Psoas muscle (tissue), 8 donors: ENCODE data around the gene SMIM41. TPM values are rescaled to one million over a fixed set of nuclear protein-coding genes. Genes with fewer than 3 reads are reported as not detected.

ENCODE experiments used
- ATAC-seq, 4 donors: fragments of 200-7000 bp; cut with Tn5 transposase; one replicate each; pipeline ENCODE4 v1.9.1; 2020; ENCODE audit warnings: moderate library complexity in 3 of 4, mild to moderate bottlenecking in 2 of 4
- DNase-seq, 2 donors: peaks; one replicate each; pipeline ENCODE4 v3.0.0-alpha.2; 2020
- H3K27ac ChIP-seq: fragments of 200-600 bp; one replicate; pipeline ENCODE4 v1.8.0; 2022
- H3K27me3 ChIP-seq, 3 donors: fragments of 200-600 bp in 1 of 3; one replicate each; pipeline versions ENCODE4 v1.6.1 to v1.8.0; 2013 to 2022; ENCODE audit warnings: low read length in 2 of 3, mild to moderate bottlenecking in 2 of 3, moderate library complexity in 1 of 3; ENCODE audit not compliant: insufficient read depth in 3 of 3
- H3K36me3 ChIP-seq, 2 donors: fragments of 200-600 bp in 1 of 2; one replicate each; pipeline versions ENCODE4 v1.6.1 to v1.8.0; 2013 to 2022; ENCODE audit warnings: low read depth in 1 of 2, mild to moderate bottlenecking in 1 of 2, moderate library complexity in 1 of 2; ENCODE audit not compliant: insufficient read depth in 1 of 2
- H3K4me1 ChIP-seq: fragments of 200-600 bp; one replicate; pipeline ENCODE4 v1.8.0; 2022
- H3K4me3 ChIP-seq: fragments of 200-600 bp; one replicate; pipeline ENCODE4 v1.8.0; 2022; ENCODE audit warnings: mild to moderate bottlenecking
- H3K9me3 ChIP-seq: fragments of 200-600 bp; one replicate; pipeline ENCODE4 v1.8.0; 2022
- CTCF ChIP-seq: fragments of 200-600 bp; IDR thresholded peaks from one replicate; pipeline ENCODE4 v1.8.0; 2022; ENCODE audit warnings: antibody characterized with exemption
- WGBS, 3 donors: extraction: QIAGEN DNeasy Blood & Tissue Kit; methylation state at CpG; one replicate each; pipeline versions ENCODE4 v1.1.6 to v1.1.7; 2013; 5-methylcytosine and 5-hydroxymethylcytosine counted together
- intact Hi-C, 2 donors: fragments of 100-400 bp; cut with DNase I; formaldehyde crosslinking; loops; one replicate each; pipeline versions ENCODE4 v1.11.0 to v1.14.2; 2022
- polyA plus RNA-seq, 3 donors: library from polyadenylated mRNA; stranded (reverse); fragments of 200-250 nt; gene quantifications; one replicate each; pipeline ENCODE4 v1.2.3, GENCODE V29; 2013
- total RNA-seq, 4 donors: library from RNA; stranded (reverse); fragmentation: NEBNext Ultra II Directional in 2 of 4; extraction: Animal tissue kit (Norgen Biotek cat#: 25700) in 2 of 4; gene quantifications; one replicate each; pipeline versions ENCODE4 v1.2.1 to v1.2.4, GENCODE V29; 2021 to 2023
- donor health status: healthy with polysubstance abuse.
- donor health status: DM: no; HTN: no; CAD: no; lungs with moderate emphysema.
- donor health status: Bipolar disorder and iron deficiency.
- donor health status: healthy.
- donor health status: DM: yes; HTN: yes; CAD: no.
- donor health status: DM: no; HTN: no; CAD: no.
- donor health status: DM: no; HTN: no; CAD: no.
- donor health status: DM: yes; HTN: yes; CAD: no.

SMIM41 gene
- total and polyA plus RNA-seq, 7 donors: 0.16 to 0.32 (median 0.20) TPM; not detected in 4

GRCh38 chr12:52082026-52082668 is 2.6 kb downstream of the SMIM41 start:
- 11 to 14% (median 11%) methylated on average over 13 of the region's 13 CpGs for WGBS, 3 donors
- ATAC-seq (peak; percentile 24 to 39 (median 28)), DNase-seq (peak; percentile 57 to 70)
- no peak for TF ChIP-seq CTCF
- H3K36me3 ChIP-seq: peaks cover 3 to 20% of the 10 kb centered on the region in 2 donors
- no peaks in the 10 kb centered on the region for H3K9me3 ChIP-seq
- H3K4me3 ChIP-seq: no peak overlapping the region
- H3K4me1 ChIP-seq: peaks cover 40% of the 10 kb centered on the region
- intact Hi-C loops: loop anchor here in 1 of 2 donors (2.0 to 5.0 kb wide), 2 partner anchors 57 to 80 kb away; no protein-coding TSS in a partner anchor
- H3K27me3 ChIP-seq: no peaks in the 10 kb centered on the region
- H3K27ac ChIP-seq: peak overlapping the region; percentile 26

- DNase-seq (no peak), ATAC-seq (no peak)
- TF ChIP-seq CTCF: no peak
- no peaks in the 10 kb centered on the region for H3K27me3 ChIP-seq
- peak overlapping the region; percentile 26 for H3K27ac ChIP-seq
- H3K9me3 ChIP-seq: no peaks in the 10 kb centered on the region
- H3K4me1 ChIP-seq: peaks cover 45% of the 10 kb centered on the region
- WGBS, 3 donors: 28 to 38% (median 31%) methylated on average over 3 to 4 of the region's 4 CpGs
- intact Hi-C loops: loop anchor here in 1 of 2 donors (2.0 to 5.0 kb wide), 2 partner anchors 58 to 80 kb away; no protein-coding TSS in a partner anchor
- no peak overlapping the region for H3K4me3 ChIP-seq
- peaks cover 3 to 15% of the 10 kb centered on the region in 2 donors for H3K36me3 ChIP-seq
Observed at GRCh38 chr12:52082669-52082987, 3.1 kb downstream of the SMIM41 start.

DNA sequence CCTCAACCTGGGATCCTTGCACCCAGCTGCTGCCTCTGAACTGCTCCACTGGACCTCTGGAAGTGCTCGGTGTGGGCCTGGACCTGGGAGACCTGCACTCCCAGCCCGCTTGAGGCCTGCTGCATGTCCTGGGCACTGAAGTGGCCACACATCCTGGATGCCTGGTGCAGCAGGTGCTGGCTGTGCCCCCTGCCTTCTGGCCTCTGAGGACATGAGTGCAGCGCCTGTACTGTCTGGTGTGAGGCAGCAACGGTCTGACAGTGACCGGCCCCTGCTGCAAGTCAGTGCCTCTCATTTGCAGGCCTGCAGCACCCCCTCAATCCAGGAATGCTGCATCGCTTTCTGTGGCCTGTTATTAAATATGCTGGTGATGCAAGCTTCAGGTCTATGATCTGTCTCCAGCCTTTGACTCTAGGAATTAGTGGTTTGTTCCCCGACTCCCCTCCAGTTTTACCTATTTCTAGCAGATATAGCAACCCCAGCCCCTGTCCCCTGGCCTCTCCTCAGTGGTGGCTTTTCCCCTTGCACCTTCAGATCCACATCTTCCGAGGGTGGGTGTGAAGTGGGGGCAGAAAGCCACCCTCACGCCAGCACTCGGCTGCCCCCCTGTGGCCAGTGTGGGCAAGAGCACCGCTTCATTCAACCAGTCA is 3.6 kb downstream of the SMIM41 start:
- peaks cover 49% of the 10 kb centered on the region for H3K4me1 ChIP-seq
- peak; percentile 69 to 85 for DNase-seq

GRCh38 chr12:52083638-52083996 is 4.1 kb downstream of the SMIM41 start:
- H3K4me3 ChIP-seq: no peak overlapping the region
- peaks cover 53% of the 10 kb centered on the region for H3K4me1 ChIP-seq
- no peak for ATAC-seq
- H3K36me3 ChIP-seq: peaks cover 0 to 6% of the 10 kb centered on the region in 2 donors
- intact Hi-C loops: loop anchor here (1.0 to 5.0 kb wide), 3 partner anchors 58 to 81 kb away; no protein-coding TSS in a partner anchor
- DNase-seq: no peak
- no peaks in the 10 kb centered on the region for H3K9me3 ChIP-seq
- TF ChIP-seq CTCF: no peak
- no peak overlapping the region for H3K27ac ChIP-seq
- no peaks in the 10 kb centered on the region for H3K27me3 ChIP-seq
- 0 to 10% (median 3%) methylated on average over 2 of the region's 2 CpGs for WGBS, 3 donors

More for the DNA sequence above, 3.6 kb downstream of the SMIM41 start:
- Histone ChIP-seq H3K9me3 (no peaks in the 10 kb centered on the region), H3K36me3 (peaks cover 2 to 11% of the 10 kb centered on the region in 2 donors), H3K27me3 (no peaks in the 10 kb centered on the region), H3K4me3 (no peak overlapping the region), H3K27ac (peak overlapping the region; percentile 26)
- intact Hi-C loops: loop anchor here (1.0 to 5.0 kb wide), 3 partner anchors 58 to 81 kb away; no protein-coding TSS in a partner anchor
- peak; percentile 97 for TF ChIP-seq CTCF
- whole genome bisulfite sequencing, 3 donors: 14 to 30% (median 19%) methylated on average over 11 of the region's 11 CpGs
- ATAC-seq: peak; percentile 57 to 70 (median 64)
